Measurements from ENCODE around the gene ZBTB40.

DNA sequence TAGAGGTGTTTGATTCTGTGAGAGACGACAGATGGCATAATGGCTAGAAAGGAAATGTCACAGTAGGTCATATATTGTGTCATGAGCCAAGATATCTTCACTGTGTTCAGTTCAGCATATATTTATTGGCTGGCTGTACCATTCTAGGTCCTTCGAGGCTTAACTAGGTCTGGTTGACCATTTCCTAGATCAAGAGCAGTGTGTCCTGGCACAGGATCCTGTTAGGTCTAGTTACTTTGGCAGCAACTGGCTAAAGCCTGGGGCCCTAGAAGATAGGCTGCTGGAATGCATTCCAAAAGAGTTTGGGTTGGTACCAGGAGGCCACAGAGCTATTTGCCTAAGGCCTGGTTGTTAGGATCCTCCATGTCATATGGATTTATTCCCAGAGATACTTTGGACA is 20.9 kb downstream of the ZBTB40 start:
- TF ChIP-seq SP1 (IDR thresholded peaks at IDR 0.05; ENCODE audit: low read depth) (no peak), POLR2A (IDR thresholded peaks at IDR 0.05; ENCODE audit: borderline replicate concordance, extremely low read depth, insufficient read depth, insufficient read length) (no peak), POLR2AphosphoS5 (IDR thresholded peaks at IDR 0.05; ENCODE audit: low read depth, low read length) (no peak), YY1 (IDR thresholded peaks at IDR 0.05; ENCODE audit: extremely low read depth, insufficient replicate concordance, low read depth, low read length) (no peak)
- TF ChIP-seq, protein P1, sequence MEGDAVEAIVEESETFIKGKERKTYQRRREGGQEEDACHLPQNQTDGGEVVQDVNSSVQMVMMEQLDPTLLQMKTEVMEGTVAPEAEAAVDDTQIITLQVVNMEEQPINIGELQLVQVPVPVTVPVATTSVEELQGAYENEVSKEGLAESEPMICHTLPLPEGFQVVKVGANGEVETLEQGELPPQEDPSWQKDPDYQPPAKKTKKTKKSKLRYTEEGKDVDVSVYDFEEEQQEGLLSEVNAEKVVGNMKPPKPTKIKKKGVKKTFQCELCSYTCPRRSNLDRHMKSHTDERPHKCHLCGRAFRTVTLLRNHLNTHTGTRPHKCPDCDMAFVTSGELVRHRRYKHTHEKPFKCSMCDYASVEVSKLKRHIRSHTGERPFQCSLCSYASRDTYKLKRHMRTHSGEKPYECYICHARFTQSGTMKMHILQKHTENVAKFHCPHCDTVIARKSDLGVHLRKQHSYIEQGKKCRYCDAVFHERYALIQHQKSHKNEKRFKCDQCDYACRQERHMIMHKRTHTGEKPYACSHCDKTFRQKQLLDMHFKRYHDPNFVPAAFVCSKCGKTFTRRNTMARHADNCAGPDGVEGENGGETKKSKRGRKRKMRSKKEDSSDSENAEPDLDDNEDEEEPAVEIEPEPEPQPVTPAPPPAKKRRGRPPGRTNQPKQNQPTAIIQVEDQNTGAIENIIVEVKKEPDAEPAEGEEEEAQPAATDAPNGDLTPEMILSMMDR (IDR thresholded peaks at IDR 0.05 in 2 of 3, conservative IDR thresholded peaks at IDR 0.05 in 1 of 3; ENCODE audit: borderline replicate concordance in 1 of 3, insufficient read depth in 1 of 3, low read depth in 2 of 3, low read length in 2 of 3): no peak

Measured in HCT116 (cell line).